ENCODE data around the gene CNIH2.

The CNIH2 gene

DNA sequence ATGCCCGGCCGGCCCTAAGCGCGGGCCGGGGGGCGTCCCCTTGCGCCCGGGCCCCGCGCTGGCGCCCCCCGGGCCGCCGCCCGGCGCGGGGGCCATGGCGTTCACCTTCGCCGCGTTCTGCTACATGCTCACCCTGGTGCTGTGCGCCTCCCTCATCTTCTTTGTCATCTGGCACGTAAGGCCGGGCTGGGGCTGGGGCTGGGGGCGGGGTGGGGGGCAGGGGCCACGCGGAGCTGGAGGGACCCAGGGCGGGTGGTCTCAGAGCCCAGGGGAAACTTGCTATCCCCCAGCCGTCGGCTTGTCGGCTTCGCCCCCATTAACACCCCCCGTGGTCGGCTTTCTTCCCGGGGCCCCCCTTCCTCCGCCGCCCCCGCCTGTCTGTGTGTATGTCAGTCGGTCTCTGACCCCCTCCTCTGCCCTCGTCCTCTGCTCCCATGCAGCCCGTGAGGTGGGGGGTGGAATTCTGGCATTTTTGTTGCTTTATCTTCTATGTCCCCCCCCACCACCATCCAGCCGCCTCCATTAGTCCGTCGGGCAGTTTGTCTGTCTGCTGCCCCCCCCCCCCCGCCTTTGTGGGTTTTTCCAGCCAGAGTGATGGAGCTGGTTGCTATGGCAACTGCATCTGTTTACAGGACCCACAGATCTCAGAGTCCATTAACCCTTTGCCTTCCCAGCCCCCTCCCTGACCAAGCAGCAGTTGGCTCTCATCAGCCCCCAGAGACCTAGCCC is 552 bp downstream of the CNIH2 start:
- DNase-seq: no peak

DNA sequence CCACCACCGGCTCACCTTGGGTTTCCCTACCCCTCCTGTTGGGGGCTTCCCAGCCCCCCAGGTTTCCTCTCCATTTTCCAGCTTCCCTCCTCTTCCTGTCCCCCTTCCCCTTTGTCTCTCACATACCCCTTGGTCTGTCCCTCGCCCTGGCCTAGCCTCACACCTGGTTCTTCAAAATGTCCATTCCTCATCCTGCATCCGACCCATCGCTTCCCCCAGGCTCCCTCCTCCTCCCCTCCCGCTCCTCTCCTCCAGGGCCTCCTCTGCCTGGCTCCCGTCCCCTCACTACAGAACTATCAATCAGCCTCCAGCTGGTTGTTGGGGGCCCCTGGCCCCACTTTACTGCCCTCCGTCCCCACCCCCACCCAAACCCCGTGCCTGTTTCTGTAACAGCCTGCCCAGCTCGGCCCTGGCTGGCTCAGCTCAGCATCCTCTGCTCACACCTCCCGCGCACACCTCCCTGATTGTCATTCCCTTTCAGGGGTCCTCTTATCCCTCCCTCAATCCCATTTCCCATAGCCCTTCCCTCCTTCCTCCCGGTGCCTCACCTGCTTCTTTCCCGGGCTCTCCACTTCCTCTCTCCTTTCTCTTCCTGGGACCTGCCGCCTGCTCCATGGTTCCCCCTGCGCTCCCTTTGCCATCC is 1.2 kb downstream of the CNIH2 start:
- no peak for DNase-seq

GRCh38 chr11:66280428-66280827 is 2.5 kb downstream of the CNIH2 start:
- DNase-seq: no peak

GRCh38 chr11:66281001-66281400 is 3.0 kb downstream of the CNIH2 start:
- DNase-seq: no peak

DNA sequence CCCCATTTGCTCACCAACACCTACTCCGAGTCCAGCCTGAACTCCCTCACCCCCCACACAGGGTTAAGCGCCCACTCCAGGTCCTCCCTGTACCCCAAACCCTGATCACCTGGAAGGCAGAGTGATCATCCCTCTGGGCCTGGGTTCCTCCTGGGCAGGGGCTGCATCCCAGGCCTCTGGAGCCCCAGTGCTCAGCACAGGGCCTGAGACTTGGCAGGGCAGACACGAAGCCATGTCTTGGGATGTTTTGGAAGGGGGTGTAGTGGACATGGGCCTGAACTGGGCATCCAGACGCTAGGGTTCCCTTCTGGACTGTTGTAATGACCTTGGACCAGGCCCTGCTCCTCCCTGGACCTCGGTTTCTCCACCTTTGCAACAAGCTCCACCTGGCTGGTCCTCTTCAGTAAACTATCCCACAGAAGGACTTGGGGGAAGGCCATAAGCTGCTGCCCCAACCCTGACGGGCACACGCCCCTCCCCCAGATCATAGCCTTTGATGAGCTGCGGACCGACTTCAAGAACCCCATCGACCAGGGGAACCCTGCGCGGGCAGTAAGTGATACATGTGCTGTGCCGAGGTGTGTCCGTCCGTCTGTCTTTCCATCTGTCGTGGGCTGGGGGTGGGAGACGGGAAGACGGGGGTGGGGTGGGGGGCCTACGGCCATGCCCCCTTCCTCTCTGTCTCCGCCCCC is 3.9 kb downstream of the CNIH2 start:
- DNase-seq: no peak

DNA sequence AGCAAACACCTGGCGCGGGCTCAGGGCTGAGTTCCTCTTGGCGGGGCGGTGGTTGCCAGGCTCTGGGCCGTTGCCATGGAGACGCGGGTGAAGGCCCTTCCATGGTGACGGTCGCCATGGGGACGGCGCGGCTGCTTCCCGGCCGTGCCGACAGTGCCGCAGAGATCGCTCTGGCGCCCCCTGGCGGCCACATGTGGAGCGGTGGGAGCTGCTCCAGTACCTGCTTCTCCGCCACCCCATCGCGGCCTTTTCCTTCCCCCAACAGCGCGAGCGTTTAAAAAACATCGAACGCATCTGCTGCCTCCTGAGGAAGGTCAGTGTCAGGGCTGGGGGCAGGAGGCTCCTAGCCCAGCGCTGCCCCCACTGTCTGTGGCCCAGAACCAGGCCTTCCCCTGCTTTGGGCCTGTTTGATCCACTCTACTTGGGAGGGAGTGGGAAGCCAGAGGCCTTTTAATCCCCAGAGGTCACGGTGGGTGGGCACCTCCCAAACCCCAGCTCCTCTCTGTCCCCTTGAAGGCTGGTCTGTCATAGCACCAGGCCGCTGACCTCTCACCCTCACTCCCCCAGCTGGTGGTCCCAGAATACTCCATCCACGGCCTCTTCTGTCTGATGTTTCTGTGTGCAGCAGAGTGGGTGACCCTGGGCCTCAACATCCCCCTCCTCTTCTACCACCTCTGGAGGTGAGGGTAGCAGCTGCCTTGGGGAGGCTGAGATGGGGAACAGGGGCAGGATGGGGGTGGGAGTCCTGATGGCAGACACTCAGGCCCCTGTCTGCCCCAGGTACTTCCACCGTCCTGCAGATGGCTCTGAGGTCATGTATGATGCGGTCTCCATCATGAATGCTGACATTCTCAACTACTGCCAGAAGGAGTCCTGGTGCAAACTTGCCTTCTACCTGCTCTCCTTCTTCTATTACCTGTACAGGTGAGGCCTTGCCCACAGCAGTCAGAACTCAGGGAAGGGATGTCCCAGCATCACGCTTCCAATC is 4.8 kb downstream of the CNIH2 start:
- DNase-seq: peak; percentile 82

- no peak for DNase-seq
These were observed 5.6 kb downstream of the CNIH2 start for GRCh38 chr11:66283461-66284105.

DNA sequence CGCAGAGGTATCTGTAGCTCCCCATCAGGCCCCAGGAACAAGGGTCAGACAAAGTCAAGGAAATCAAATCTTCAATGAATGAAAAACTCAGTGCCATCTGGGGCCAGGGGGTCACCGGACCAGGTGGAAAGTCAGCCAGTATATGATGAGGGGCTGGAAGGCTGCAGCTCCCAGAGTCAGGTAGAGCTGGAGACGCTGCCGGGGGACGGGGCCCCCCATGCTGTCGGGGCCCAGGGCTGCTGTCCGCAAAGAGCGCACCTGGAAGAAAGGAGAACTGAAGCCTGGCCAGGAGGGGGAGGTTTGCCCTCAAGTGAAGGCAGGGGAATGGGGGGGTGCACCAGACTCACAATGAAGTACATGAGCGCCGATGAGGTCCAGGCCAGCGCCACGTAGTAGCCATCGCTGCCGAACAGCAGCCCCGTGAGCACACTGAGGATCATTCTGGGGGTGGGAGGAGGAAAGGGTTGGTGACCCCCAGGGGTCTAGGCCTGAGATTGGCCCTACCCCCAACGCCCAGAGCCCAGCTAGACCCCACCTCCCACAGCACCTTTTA is 6.6 kb downstream of the CNIH2 start:
- no peak for DNase-seq

DNA sequence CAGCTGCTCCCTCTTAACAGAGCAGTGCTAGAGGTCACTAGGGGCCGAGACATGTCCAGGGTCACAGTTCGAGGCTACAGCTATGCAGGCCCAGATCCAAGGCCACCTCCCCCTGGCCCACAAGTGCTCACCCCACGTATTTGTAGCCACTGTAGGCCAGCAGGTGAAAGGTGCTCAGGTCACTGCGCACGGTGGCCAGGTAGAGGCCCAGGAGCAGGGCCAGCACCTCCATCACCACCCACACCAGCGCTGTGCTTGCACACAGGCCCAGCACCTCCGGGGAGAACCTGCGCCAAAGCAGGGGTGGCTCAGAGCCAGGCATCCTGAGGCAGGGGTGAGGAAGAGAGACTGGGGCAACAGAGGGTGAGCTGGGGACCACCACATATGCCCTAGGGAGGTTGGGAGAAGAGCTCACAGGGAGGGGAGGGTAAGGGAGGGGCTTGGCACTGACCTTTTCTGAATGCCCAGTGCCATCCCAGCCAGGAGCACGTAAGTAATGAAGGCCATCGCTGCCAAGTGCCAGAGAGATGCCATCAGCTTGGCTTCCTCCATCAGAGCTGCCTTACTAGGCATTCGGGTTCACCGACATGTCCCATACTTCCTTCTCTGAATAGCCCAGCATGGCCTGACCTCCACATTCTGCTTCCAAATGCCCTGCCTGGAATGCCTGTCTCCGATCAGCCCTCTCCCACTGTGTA is 7.4 kb downstream of the CNIH2 start:
- no peak for DNase-seq

DNA sequence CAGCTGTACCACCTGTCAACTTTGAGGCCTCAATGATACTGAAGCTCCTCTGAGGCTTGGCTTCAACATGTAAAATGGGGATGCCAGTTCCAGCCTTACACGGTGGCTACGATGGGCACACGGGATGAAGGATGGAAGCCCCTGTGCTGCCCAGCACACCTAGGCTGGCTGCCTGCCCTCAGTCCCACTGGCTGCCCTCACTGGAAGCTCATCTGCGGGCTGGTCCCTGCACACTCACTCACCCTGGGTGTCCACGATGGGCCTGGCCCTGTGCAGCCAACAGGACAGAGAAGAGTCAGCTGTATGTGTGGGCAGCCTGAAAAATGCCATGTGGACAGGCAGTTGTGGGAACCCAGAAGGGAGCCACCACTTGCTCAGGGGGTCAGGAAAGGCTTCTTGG is 8.7 kb downstream of the CNIH2 start:
- DNase-seq: no peak

- DNase-seq: no peak
These were observed 9.4 kb downstream of the CNIH2 start for GRCh38 chr11:66287211-66287888.

- no peak for DNase-seq
These were observed 10.1 kb downstream of the CNIH2 start for GRCh38 chr11:66287889-66288670.

DNA sequence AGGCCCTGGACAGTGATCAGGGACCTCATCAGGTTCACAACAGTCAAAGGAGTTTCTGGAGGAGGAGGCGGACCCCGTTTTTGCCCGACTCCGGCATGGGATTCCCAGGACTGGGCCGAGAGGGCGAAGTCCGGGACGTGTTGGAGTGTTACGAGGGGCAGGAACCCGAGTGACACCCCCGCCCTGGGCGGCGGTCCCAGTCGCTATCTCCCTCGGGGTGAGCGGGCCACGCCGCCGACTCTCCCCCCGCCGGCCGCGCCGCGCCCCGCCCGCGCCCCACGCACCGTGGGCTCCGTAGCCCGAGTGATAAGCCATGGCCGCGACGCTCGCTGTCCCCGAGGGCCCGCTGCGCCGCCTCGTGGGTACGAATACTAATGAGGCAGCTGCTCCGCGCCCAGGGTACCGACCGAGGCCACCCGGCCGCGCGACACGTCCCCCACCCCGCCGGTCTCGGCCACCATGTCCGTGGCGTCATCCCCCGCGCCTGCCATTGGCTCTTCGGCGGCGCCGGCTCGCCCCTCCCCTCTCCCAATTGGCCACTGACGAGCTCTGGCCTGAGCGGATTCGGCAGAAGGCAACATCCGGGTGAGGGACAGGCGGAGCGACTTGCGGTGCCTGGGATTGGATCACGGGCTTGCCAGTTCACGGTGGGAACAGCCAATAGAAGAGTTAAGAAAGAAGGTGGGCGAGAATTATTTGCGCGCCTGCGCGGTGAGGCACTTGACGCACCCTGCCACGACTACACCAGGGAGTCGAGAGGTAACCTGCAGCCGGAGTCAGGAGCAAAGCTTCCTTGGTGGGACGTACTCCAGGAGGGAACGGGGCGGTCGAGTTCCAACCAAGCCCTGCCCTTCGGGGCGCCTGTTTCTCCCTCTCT is 10.9 kb downstream of the CNIH2 start, which contains the start of gene YIF1A:
TSS of gene YIF1A (minus strand) at position 473 of the 877 bp plus-strand sequence. CDS start at position 315, 158 bp downstream.
- peak; percentile 97 for DNase-seq

- DNase-seq: no peak
These were observed 11.8 kb downstream of the CNIH2 start for GRCh38 chr11:66289548-66290329.

DNA sequence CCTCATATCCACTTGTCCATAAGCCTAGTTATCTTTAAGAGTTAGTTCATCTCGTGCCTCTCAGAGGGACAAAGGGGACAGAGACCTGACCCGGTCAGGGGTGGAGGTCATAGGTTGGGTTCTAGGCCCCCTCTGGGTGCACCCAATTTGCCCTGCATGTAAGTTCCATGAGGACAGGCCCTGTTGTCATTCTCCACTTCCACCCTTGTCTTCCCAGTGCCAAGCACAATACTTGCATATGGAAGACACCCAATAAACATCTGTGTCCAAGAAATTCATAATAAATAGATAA is 12.3 kb downstream of the CNIH2 start:
- no peak for DNase-seq

- DNase-seq: no peak
These were observed 13.3 kb downstream of the CNIH2 start for GRCh38 chr11:66291303-66291705.

DNA sequence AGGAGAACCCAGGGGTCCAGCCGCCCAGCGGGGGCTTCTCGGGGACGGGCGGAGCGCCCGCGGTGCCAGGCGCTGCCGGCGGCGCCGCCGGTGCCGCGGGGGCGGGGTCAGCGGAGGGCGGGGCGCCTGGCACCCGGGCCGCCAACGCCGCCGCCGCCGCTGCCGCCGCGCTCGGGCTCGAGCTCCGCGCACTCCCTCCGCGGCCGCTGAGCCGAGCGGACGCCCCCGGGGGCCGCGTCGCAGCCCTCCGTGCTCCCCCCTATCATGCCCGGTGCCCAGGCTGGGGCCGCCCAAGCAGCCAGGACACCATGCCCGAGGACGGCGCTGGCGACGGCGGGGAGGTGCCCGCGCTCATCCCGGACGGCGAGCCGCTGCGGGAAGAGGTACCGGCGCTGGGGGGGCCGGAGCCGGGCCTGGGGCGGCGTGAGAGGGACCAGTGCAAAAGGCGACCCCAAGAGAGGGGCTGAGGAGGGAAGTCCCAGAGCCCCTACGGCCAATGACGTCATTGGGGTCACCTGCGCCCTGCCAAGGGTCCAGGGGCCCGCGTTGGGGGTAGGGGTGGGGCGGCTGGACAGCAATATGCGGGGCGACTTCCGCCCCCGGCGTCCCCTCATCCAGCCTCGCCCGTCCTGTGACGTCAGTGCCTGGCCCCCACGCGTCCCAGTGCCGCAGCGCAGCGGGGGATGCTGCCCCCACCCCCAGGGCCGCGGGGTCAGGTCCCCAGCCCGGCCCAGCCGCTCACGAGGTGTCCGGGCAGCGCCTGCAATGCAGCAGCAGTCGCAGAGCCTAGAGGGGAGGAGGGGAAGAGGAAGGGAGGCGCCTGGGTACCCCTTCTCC is 13.9 kb downstream of the CNIH2 start, which contains the start of gene TMEM151A:
TSS of gene TMEM151A (plus strand) at position 189 of the 837 bp plus-strand sequence. CDS start at position 309, 120 bp downstream.
- no peak for DNase-seq

Data from DMS 273 treated with DMSO at 0.1 percent for 48 hours (cell line).